HepG2 (cell line): ENCODE measurements around the gene NCOA5. TPM values are rescaled to one million over a fixed set of nuclear protein-coding genes. Genes with fewer than 3 reads are reported as not detected.

ENCODE experiments used
- BHLHE40 ChIP-seq: IDR thresholded peaks from 2 replicates; pipeline ENCODE4 v1.6.1; 2011; ENCODE audit warnings: low read length, improper control_type of control experiment
- CHD2 ChIP-seq: IDR thresholded peaks from 2 replicates; pipeline ENCODE4 v1.6.1; 2011; ENCODE audit warnings: low read depth, low read length, improper control_type of control experiment
- HNRNPUL1 ChIP-seq: fragments of 200-400 bp; formaldehyde crosslinking; IDR thresholded peaks from 2 replicates; pipeline ENCODE4 v1.6.1; 2017; ENCODE audit warnings: low read depth, mild to moderate bottlenecking, low read length, moderate library complexity
- JUND ChIP-seq: sonication (generic); formaldehyde crosslinking; IDR thresholded peaks from 2 replicates; pipeline ENCODE4 v1.8.0; 2022; ENCODE audit warnings: mild to moderate bottlenecking, missing genetic modification reagents
- KLF11 ChIP-seq: IDR thresholded peaks from 2 replicates; pipeline ENCODE4 v1.6.1; 2016; ENCODE audit warnings: missing compliant biosample characterization
- MIXL1 ChIP-seq: IDR thresholded peaks from 2 replicates; pipeline ENCODE4 v1.6.1; 2016
- PCBP1 ChIP-seq: fragments of 200-400 bp; formaldehyde crosslinking; IDR thresholded peaks from 2 replicates; pipeline ENCODE4 v1.6.1; 2017; ENCODE audit warnings: mild to moderate bottlenecking, low read depth, low read length, borderline replicate concordance
- ZFP41 ChIP-seq: sonication (generic); formaldehyde crosslinking; IDR thresholded peaks from 2 replicates; pipeline ENCODE4 v1.4.0; 2020; ENCODE audit warnings: mild to moderate bottlenecking, missing genetic modification reagents, borderline replicate concordance
- ZMYM2 ChIP-seq: sonication (generic); formaldehyde crosslinking; IDR thresholded peaks from 2 replicates; pipeline ENCODE4 v1.8.0; 2022; ENCODE audit warnings: mild to moderate bottlenecking, missing genetic modification reagents
- ZNF703 ChIP-seq: sonication (generic); formaldehyde crosslinking; IDR thresholded peaks from 2 replicates; pipeline ENCODE4 v1.5.1; 2020; ENCODE audit warnings: missing genetic modification reagents, mild to moderate bottlenecking, moderate library complexity, borderline replicate concordance
- ZNF883 ChIP-seq: sonication (generic); formaldehyde crosslinking; IDR thresholded peaks from 2 replicates; pipeline ENCODE4 v1.5.1; 2020; ENCODE audit warnings: mild to moderate bottlenecking, missing genetic modification reagents; ENCODE audit errors: not compliant biosample characterization
- polyA plus RNA-seq, 8 experiments: library from polyadenylated mRNA; depleted of rRNA in 3 of 8; stranded (reverse) in 7 of 8; unstranded in 1 of 8; fragments of >200 nt; fragmentation: Illumina TruSeq in 4 of 8; extraction: Trizol in 4 of 8; gene quantifications; 2 replicates each; pipeline versions ENCODE4 v1.2.1 to v1.2.3, GENCODE V29; 2011 to 2016; ENCODE audit warnings: low read depth in 4 of 8, missing spikeins in 1 of 8, mixed read lengths in 1 of 8; ENCODE audit not compliant: insufficient read depth in 1 of 8
- total RNA-seq, 5 experiments: library from RNA; depleted of rRNA; stranded (reverse); fragments of >200 nt; fragmentation: Illumina TruSeq; extraction: Trizol; gene quantifications; 2 replicates each; pipeline ENCODE4 v1.2.3, GENCODE V29; 2016; ENCODE audit warnings: low read depth in 1 of 5
- TF ChIP-seq, protein P1 (sequence below): sonication (generic); formaldehyde crosslinking; IDR thresholded peaks from 2 replicates; pipeline ENCODE4; 2020; ENCODE audit warnings: missing genetic modification reagents, mild to moderate bottlenecking, borderline replicate concordance
- TF ChIP-seq, protein P2 (sequence below): IDR thresholded peaks from 2 replicates; pipeline ENCODE4 v1.6.1; 2016
- TF ChIP-seq, protein P3 (sequence below): sonication (generic); formaldehyde crosslinking; IDR thresholded peaks from 2 replicates; pipeline ENCODE4 v1.5.1; 2020; ENCODE audit warnings: mild to moderate bottlenecking, missing genetic modification reagents, borderline replicate concordance
- TF ChIP-seq, protein P4 (sequence below): sonication (generic); formaldehyde crosslinking; IDR thresholded peaks from 2 replicates; pipeline ENCODE4 v1.5.1; 2020; ENCODE audit warnings: mild to moderate bottlenecking, missing genetic modification reagents, moderate library complexity

The NCOA5 gene
- total and polyA plus RNA-seq, 2 of the 13 experiments (the other 11 are each of a cell fraction or from before 2014, with no cell fraction given): 16.5 to 28.4 TPM

DNA sequence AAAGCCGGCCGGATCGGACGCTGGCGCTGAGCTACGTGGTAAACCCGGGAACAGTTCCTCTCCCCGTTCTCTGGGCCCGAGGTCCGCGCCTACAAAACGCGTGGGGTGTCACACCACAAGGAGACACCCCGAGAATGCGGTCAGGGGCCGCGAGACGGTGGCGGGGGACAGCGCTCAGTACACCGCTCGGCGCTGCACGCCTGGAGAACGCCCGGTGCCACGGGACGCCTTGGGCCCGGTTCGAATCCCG, 670 bp downstream of the NCOA5 start (continued):
- TF ChIP-seq ZFP41 (CRISPR knock-in tag) (no peak), JUND (CRISPR knock-in tag) (peak; percentile 65; the same call in 1 of the 2 replicates), BHLHE40 (no peak), CHD2 (0 out of 2 replicates have a peak, but pooled peaks have one; percentile 17), ZMYM2 (peak; percentile 94), ZNF883 (CRISPR knock-in tag) (no peak), HNRNPUL1 (no peak), KLF11 (no peak), ZNF703 (CRISPR knock-in tag) (no peak), MIXL1 (no peak), PCBP1 (0 out of 2 replicates have a peak, but pooled peaks have one; percentile 72)
- TF ChIP-seq, protein P1, sequence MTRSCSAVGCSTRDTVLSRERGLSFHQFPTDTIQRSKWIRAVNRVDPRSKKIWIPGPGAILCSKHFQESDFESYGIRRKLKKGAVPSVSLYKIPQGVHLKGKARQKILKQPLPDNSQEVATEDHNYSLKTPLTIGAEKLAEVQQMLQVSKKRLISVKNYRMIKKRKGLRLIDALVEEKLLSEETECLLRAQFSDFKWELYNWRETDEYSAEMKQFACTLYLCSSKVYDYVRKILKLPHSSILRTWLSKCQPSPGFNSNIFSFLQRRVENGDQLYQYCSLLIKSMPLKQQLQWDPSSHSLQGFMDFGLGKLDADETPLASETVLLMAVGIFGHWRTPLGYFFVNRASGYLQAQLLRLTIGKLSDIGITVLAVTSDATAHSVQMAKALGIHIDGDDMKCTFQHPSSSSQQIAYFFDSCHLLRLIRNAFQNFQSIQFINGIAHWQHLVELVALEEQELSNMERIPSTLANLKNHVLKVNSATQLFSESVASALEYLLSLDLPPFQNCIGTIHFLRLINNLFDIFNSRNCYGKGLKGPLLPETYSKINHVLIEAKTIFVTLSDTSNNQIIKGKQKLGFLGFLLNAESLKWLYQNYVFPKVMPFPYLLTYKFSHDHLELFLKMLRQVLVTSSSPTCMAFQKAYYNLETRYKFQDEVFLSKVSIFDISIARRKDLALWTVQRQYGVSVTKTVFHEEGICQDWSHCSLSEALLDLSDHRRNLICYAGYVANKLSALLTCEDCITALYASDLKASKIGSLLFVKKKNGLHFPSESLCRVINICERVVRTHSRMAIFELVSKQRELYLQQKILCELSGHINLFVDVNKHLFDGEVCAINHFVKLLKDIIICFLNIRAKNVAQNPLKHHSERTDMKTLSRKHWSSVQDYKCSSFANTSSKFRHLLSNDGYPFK: no peak
- TF ChIP-seq, protein P2, sequence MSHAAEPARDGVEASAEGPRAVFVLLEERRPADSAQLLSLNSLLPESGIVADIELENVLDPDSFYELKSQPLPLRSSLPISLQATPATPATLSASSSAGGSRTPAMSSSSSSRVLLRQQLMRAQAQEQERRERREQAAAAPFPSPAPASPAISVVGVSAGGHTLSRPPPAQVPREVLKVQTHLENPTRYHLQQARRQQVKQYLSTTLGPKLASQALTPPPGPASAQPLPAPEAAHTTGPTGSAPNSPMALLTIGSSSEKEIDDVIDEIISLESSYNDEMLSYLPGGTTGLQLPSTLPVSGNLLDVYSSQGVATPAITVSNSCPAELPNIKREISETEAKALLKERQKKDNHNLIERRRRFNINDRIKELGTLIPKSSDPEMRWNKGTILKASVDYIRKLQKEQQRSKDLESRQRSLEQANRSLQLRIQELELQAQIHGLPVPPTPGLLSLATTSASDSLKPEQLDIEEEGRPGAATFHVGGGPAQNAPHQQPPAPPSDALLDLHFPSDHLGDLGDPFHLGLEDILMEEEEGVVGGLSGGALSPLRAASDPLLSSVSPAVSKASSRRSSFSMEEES: no peak
- TF ChIP-seq, protein P3, sequence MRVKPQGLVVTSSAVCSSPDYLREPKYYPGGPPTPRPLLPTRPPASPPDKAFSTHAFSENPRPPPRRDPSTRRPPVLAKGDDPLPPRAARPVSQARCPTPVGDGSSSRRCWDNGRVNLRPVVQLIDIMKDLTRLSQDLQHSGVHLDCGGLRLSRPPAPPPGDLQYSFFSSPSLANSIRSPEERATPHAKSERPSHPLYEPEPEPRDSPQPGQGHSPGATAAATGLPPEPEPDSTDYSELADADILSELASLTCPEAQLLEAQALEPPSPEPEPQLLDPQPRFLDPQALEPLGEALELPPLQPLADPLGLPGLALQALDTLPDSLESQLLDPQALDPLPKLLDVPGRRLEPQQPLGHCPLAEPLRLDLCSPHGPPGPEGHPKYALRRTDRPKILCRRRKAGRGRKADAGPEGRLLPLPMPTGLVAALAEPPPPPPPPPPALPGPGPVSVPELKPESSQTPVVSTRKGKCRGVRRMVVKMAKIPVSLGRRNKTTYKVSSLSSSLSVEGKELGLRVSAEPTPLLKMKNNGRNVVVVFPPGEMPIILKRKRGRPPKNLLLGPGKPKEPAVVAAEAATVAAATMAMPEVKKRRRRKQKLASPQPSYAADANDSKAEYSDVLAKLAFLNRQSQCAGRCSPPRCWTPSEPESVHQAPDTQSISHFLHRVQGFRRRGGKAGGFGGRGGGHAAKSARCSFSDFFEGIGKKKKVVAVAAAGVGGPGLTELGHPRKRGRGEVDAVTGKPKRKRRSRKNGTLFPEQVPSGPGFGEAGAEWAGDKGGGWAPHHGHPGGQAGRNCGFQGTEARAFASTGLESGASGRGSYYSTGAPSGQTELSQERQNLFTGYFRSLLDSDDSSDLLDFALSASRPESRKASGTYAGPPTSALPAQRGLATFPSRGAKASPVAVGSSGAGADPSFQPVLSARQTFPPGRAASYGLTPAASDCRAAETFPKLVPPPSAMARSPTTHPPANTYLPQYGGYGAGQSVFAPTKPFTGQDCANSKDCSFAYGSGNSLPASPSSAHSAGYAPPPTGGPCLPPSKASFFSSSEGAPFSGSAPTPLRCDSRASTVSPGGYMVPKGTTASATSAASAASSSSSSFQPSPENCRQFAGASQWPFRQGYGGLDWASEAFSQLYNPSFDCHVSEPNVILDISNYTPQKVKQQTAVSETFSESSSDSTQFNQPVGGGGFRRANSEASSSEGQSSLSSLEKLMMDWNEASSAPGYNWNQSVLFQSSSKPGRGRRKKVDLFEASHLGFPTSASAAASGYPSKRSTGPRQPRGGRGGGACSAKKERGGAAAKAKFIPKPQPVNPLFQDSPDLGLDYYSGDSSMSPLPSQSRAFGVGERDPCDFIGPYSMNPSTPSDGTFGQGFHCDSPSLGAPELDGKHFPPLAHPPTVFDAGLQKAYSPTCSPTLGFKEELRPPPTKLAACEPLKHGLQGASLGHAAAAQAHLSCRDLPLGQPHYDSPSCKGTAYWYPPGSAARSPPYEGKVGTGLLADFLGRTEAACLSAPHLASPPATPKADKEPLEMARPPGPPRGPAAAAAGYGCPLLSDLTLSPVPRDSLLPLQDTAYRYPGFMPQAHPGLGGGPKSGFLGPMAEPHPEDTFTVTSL (CRISPR knock-in tag): 0 out of 2 replicates have a peak, but pooled peaks have one; percentile 49
- TF ChIP-seq, protein P4, sequence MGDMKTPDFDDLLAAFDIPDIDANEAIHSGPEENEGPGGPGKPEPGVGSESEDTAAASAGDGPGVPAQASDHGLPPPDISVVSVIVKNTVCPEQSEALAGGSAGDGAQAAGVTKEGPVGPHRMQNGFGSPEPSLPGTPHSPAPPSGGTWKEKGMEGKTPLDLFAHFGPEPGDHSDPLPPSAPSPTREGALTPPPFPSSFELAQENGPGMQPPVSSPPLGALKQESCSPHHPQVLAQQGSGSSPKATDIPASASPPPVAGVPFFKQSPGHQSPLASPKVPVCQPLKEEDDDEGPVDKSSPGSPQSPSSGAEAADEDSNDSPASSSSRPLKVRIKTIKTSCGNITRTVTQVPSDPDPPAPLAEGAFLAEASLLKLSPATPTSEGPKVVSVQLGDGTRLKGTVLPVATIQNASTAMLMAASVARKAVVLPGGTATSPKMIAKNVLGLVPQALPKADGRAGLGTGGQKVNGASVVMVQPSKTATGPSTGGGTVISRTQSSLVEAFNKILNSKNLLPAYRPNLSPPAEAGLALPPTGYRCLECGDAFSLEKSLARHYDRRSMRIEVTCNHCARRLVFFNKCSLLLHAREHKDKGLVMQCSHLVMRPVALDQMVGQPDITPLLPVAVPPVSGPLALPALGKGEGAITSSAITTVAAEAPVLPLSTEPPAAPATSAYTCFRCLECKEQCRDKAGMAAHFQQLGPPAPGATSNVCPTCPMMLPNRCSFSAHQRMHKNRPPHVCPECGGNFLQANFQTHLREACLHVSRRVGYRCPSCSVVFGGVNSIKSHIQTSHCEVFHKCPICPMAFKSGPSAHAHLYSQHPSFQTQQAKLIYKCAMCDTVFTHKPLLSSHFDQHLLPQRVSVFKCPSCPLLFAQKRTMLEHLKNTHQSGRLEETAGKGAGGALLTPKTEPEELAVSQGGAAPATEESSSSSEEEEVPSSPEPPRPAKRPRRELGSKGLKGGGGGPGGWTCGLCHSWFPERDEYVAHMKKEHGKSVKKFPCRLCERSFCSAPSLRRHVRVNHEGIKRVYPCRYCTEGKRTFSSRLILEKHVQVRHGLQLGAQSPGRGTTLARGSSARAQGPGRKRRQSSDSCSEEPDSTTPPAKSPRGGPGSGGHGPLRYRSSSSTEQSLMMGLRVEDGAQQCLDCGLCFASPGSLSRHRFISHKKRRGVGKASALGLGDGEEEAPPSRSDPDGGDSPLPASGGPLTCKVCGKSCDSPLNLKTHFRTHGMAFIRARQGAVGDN: no peak
